NCI-H1092 treated with DMSO at 0.1 percent for 48 hours (cell line): ENCODE measurements around the gene CHMP6.
A peak's percentile ranks its signal among the peaks of the same experiment; 100 is the strongest.

Source experiments
- DNase-seq: peaks from one replicate; lab custom pipeline; 2025; lab: John Stamatoyannopoulos, UW

The CHMP6 gene

GRCh38 chr17:80992077-80992947, 671 bp downstream of the CHMP6 start:
- no peak for DNase-seq

- no peak for DNase-seq
Measured at GRCh38 chr17:80992948-80993624, 1.4 kb downstream of the CHMP6 start.

GRCh38 chr17:80995131-80995530, 3.5 kb downstream of the CHMP6 start:
- DNase-seq, result no peak

- no peak for DNase-seq
Measured at GRCh38 chr17:80996422-80997305, 5.0 kb downstream of the CHMP6 start.

GRCh38 chr17:80997424-80998117, 5.9 kb downstream of the CHMP6 start:
- no peak for DNase-seq

- no peak for DNase-seq
Measured at GRCh38 chr17:80998118-80998747, 6.6 kb downstream of the CHMP6 start.

- no peak for DNase-seq
Measured at GRCh38 chr17:80998748-80999535, 7.3 kb downstream of the CHMP6 start.

GRCh38 chr17:80999536-81000333, 8.1 kb downstream of the CHMP6 start:
- DNase-seq, result no peak

GRCh38 chr17:81000334-81000630, 8.6 kb downstream of the CHMP6 start:
- DNase-seq, result no peak

GRCh38 chr17:81000631-81001357, 9.2 kb downstream of the CHMP6 start:
- no peak for DNase-seq

- DNase-seq, result no peak
Measured at GRCh38 chr17:81002013-81002384, 10.4 kb downstream of the CHMP6 start.

GRCh38 chr17:81002409-81003361, 11.0 kb downstream of the CHMP6 start:
- DNase-seq, result peak; percentile 51

- DNase-seq, result no peak
Measured at GRCh38 chr17:81003711-81004475, 12.3 kb downstream of the CHMP6 start.

- no peak for DNase-seq
Measured at GRCh38 chr17:81006891-81007290, 15.2 kb downstream of the CHMP6 start.

GRCh38 chr17:81008140-81008539, 16.5 kb downstream of the CHMP6 start:
- DNase-seq, result no peak

GRCh38 chr17:81009136-81009535, 17.5 kb downstream of the CHMP6 start:
- no peak for DNase-seq

GRCh38 chr17:81010935-81011334, 19.3 kb downstream of the CHMP6 start:
- DNase-seq, result no peak
